GM13977 (cell line): ENCODE measurements around the gene COL6A1.

Source experiments
- DNase-seq: peaks from one replicate; pipeline ENCODE4 v3.0.0; 2012; ENCODE audit warnings: low spot score
- in situ Hi-C: fragments of 300-500 bp; cut with MboI; formaldehyde crosslinking; loops from one replicate; pipeline ENCODE4 v1.12.0; 2022; ENCODE audit warnings: low sequenced_read_pairs, low pct_unique_long_range_greater_than_20kb, mixed read lengths, inconsistent platforms; ENCODE audit not compliant: unreplicated experiment
- TF ChIP-seq, protein P1 (sequence below): IDR thresholded peaks from 2 replicates; pipeline ENCODE4 v1.5.1; 2012; ENCODE audit warnings: mild to moderate bottlenecking, control low read depth; ENCODE audit not compliant: insufficient read depth; ENCODE audit errors: extremely low read depth, missing control alignments

COL6A1 gene

GRCh38 chr21:45945868-45946210 lies 35.7 kb upstream of the COL6A1 start:
- DNase-seq = no peak
- TF ChIP-seq, protein P1, sequence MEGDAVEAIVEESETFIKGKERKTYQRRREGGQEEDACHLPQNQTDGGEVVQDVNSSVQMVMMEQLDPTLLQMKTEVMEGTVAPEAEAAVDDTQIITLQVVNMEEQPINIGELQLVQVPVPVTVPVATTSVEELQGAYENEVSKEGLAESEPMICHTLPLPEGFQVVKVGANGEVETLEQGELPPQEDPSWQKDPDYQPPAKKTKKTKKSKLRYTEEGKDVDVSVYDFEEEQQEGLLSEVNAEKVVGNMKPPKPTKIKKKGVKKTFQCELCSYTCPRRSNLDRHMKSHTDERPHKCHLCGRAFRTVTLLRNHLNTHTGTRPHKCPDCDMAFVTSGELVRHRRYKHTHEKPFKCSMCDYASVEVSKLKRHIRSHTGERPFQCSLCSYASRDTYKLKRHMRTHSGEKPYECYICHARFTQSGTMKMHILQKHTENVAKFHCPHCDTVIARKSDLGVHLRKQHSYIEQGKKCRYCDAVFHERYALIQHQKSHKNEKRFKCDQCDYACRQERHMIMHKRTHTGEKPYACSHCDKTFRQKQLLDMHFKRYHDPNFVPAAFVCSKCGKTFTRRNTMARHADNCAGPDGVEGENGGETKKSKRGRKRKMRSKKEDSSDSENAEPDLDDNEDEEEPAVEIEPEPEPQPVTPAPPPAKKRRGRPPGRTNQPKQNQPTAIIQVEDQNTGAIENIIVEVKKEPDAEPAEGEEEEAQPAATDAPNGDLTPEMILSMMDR = no peak
- in situ Hi-C loops = no loop called here

GRCh38 chr21:45947296-45947695 lies 34.3 kb upstream of the COL6A1 start:
- no peak for DNase-seq
- in situ Hi-C loops = no loop called here
- TF ChIP-seq, protein P1 = no peak

- DNase-seq = no peak
- in situ Hi-C loops = no loop called here
- TF ChIP-seq, protein P1 = no peak
Measured at GRCh38 chr21:45947716-45948255, 33.8 kb upstream of the COL6A1 start.

- TF ChIP-seq, protein P1 = no peak
- DNase-seq = no peak
- in situ Hi-C loops = no loop called here
Measured at GRCh38 chr21:45948576-45949141, 32.9 kb upstream of the COL6A1 start.

- in situ Hi-C loops = no loop called here
- TF ChIP-seq, protein P1 = no peak
- DNase-seq = no peak
Measured at GRCh38 chr21:45949928-45950739, 31.4 kb upstream of the COL6A1 start.

GRCh38 chr21:45950740-45951515 lies 30.6 kb upstream of the COL6A1 start:
- TF ChIP-seq, protein P1 = no peak
- DNase-seq = no peak
- in situ Hi-C loops = no loop called here
